HG02884 (cell line): Measurements from ENCODE around the gene STYXL2.

Source experiments
- ATAC-seq: cut with Tn5 transposase; IDR thresholded peaks from one replicate; pipeline ENCODE4 v1.9.1; 2021; ENCODE audit warnings: mild to moderate bottlenecking, moderate library complexity; ENCODE audit not compliant: unreplicated experiment

STYXL2 gene

DNA sequence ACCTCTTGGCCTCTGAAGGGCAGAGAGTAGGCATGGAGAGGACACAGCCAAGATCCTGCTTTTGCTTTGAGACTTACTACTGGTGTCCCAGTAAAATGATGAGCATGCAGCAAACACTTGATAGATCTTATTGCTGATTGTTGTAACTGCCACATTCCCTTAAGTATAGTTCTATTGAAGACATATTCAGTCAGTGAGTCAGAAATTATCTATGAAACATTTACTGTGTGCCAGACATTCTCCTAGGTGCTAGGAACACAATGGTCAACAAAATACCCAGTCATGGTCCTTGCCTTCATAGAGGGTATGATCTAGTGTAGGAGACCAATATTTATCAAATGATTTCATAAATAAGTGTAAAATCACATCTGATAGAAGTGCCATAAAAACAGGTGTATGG lies 13.6 kb downstream of the STYXL2 start:
- no peak for ATAC-seq

DNA sequence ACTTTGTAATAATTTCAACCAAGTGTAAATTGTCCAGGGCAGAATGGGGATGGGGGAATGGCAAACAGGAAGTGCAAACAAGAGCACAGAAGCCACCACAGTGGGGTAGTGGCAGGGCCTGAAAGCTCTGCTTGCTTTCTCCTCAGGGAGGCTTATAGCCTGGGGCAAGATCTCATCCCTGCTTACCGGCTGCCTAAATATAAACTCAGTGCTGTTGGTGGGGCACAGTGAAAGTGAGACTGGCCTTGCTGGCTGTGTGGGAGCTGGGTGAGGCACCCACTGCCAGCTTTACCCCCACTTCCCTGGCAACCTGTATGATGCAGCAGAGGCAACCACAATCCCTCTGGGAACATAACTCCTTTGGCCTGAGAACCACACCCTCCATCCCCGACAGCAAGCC lies 15.2 kb downstream of the STYXL2 start:
- ATAC-seq: no peak

DNA sequence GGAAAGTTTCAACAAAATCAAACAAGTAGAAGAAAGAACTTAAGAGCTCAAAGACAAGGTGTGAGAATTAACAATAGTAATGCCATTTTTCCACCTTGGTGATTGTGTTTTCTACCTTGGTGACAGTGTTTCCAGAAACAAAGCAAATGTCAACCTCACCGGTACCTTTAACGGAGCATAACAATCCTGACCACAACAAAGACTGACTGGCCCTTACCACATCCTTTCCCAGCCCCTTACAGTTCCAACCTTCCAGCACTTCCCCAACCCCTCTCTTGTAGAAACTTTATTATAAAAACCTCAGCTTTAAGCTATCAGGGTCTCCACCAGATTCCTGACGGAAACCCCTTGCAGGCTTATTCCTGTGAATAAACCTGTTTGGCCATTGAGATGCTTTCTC lies 16.7 kb downstream of the STYXL2 start:
- no peak for ATAC-seq

DNA sequence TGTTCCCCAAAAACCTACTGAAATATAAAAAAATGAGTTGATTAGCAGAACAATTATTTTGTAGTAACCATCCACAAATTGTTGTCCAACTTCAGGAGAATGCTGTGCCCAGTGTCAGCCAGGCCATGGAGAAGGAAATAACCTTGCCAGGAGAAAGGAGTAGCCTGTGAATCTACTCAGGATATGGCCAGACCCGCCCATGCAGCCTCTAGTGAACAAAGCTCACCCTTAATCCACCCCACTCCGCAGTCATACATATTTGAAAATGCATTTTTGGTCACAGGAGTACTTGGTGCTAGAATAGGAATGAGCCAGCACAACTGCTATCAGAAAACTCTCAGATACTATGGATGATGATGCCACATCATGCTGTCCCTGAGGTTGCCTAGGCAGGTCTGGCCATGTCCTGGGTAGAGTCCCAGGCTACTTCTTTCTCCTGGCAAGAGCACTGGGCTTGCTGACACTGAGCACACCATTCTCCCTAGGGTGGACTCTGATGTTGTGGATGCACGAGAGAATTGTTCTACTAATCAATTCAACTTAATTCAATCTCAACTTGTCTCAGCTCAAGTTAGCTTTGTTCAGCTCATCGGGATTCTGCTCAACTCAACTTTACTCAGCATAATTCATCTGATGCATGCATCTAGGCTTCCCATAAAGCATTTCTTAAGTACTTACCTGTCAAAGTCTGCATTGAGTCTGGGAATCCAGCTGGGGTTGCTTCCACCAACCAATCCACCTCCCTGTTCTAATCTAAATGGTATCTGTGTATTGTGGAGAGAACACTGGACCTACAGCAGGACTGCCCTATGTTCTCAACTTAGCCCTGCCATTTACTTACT lies 18.2 kb downstream of the STYXL2 start:
- ATAC-seq: no peak

DNA sequence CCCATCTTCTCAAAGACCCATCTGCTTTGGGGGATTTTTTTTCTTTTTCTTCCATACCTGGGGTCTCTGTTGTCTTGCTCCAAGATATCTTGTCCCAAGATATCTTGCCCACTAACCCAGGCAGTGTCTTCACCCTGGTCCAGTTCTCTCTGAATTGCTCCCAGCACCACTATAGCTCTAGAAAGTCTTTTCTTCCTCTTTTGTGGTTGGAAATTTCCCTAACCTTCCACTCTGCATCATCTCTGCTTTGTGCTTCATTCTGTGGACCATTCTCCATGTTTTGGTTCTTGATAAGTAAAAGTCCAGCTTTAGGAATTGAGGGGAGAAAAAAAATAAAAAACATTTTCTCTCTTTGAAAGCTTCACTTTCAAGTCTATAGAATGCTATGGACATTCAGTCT lies 20.9 kb downstream of the STYXL2 start:
- ATAC-seq: no peak

DNA sequence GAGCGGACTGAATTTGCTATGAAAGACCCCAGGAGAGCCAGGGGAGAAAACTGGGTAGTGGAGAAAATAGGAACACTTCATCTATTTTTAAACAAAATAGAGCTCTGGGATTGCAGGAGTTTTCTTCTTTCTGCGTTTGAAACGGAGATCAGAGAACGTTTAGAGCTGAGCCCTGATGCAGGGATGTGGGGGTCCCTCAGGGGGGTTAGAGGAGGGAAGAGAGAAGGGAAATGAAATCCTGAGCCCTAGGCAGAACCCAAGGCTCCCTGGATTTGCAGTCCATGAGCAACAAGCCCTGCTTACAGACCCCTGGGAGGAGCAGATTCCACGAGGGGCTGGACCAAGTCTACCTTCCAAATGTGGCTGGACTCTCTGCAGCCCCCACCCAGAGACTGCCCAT lies 21.8 kb downstream of the STYXL2 start:
- no peak for ATAC-seq

DNA sequence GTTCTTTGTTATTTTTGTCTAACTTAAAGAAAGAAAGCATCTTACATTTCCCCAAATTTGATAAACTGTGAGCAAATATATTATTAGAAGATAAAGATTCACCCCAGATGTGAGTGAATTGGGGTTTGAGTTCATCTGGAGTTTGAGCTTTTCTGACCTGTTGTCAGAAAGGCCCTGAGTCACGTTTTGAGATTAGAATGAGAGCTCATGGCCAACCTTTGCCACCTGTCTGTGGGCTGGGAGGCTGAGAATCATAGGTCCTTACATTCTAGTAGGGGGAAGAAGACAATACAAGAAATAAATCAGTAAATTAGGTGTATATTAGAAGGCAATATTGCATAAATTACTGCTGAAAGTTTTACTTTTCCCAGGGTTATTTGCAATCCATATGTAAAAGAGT lies 22.3 kb downstream of the STYXL2 start:
- no peak for ATAC-seq

DNA sequence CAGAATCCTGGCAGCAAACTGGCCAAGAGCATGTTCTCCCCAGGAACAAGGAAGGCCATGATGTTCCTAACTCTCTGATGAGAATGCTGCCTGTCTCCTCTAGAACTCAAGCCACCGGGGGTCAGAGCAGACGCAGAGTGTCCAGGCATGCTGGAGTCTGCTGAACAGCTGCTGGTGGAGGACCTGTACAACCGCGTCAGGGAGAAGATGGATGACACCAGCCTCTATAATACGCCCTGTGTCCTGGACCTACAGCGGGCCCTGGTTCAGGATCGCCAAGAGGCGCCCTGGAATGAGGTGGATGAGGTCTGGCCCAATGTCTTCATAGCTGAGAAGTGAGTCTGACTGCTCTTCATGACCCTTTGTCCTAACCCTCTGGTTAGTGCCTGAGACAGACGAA lies 23.4 kb downstream of the STYXL2 start:
- no peak for ATAC-seq

DNA sequence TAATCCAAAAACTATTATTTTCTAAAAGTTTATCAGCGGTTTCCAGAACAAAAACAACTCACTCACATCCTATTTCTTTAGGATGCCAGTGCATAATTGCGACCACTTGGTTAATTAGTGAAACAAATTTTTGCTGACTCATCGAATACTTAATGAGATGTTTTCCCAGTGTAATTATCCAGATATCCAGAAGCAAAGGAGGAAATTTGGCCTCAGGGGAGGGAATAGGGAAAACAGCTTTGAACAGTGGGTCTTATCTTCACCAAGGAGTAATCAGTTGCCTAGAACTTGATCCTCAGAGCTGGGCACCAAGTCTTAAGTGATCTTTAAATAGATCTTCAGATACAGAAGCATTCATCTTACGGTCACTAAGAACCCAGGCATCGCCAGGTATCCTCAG lies 24.3 kb downstream of the STYXL2 start:
- no peak for ATAC-seq

DNA sequence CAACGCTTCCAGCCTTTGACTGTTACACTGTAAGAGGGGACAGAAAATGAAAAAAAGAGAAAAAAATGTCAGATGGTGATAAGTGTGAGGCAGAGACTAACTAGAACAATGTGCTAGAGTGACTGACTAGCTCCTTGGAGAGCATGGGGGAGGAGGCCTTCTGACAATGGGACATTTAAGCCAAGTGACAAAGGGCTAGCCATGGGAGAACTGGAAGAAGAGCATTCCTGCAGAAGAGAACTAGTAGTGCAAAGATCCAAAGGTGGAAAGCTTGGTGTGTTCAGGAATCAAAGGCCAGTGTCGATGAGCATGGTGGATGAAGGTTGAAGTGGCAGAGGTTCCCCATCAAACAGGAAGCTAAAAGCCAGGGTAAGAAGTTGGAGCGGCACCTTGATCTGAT lies 25.8 kb downstream of the STYXL2 start:
- ATAC-seq: no peak

DNA sequence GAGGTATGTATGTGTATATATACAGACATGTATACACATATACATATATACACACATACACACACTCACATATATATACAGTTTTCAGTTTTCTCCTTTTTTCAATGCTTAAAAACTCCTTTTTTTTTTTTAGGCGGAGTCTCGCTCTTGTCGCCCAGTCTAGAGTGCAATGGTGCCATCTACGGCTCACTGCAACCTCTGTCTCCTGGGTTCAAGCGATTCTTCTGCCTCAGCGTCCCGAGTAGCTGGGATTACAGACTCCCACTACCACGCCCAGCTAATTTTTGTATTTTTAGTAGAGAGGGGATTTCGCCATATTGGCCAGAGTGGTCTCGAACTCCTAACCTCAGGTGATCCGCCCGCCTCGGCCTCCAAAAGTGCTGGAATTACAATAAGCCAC lies 27.0 kb downstream of the STYXL2 start:
- ATAC-seq: no peak

DNA sequence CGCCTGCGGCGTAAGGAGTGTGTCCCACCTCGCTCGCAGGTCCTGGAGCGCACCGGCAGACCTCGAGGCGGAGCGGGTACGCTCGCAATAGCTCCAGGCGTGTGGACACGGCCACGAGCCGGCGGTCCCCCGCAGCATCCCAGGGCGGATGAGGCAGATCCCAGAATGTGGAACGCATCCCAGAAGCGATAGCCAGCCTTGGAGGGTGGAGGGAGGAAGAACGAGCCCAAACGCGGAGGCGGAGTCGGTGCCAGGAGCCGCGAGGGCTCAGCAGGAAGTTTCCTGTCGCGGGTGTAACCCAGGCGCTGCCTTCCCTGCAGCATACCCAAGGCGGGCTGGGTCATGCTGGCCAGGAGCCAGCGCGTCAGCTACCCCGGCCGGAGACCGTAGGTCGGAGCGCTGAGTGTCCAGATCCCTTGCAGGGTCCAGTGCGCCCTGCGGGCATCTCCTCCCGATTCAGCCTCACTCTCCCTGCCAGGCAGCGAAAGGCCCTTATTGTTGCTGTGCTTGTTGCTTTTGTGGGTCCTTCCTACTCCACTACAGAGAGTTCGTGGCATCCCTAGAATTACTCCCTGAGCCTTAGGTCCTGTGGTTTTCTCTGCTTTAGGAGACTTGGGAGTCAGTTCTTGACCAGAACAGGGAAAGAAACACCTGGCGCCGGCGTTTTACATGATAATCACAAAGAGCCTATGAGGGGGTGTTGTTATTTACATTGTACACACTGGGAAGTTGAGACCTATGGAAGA lies 27.7 kb downstream of the STYXL2 start:
- no peak for ATAC-seq

DNA sequence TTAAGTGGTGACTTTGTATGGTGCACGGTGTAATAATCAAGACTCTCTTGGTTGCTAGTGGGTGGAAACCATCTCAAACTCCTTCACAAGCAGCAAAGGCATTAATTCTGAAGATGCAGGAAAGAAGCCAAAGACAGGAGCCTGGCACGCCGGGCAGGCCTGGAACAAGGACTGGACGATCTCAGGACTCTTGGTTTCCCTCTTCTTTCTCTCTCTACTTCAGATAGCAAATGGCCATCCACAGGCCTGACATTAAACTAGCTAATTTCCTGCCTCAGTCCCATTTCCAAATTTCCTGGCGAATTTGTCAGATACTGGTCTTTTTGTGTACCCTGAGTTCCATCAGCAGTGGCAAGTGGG lies 28.2 kb downstream of the STYXL2 start:
- no peak for ATAC-seq

DNA sequence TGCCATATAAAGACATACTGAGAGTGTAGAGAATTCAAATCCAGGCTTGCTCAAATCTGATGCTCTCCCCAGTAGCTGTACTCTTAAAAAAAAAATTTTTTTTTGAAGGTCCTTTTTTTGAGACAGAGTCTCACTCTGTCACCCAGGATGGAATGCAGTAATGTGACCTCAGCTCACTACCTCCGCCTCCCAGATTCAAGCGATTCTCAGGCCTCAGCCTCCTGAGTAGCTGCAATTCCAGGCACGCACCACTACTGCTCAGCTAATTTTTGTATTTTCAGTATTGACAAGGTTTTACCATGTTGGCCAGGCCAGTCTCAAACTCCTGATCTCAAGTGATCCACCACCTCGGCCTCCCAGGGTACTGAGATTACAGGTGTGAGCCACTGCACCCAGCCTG lies 28.7 kb downstream of the STYXL2 start:
- no peak for ATAC-seq

DNA sequence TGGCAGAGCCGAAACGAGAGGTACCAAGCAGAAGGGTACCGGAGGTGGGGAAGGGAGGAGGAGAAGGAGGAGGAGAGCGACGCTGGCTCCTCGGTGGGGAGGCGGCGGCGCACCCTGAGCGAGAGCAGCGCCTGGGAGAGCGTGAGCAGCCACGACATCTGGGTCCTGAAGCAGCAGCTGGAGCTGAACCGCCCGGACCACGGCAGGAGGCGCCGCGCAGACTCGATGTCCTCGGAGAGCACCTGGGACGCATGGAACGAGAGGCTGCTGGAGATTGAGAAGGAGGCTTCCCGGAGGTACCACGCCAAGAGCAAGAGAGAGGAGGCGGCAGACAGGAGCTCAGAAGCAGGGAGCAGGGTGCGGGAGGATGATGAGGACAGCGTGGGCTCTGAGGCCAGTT lies 32.4 kb downstream of the STYXL2 start:
- ATAC-seq: no peak

DNA sequence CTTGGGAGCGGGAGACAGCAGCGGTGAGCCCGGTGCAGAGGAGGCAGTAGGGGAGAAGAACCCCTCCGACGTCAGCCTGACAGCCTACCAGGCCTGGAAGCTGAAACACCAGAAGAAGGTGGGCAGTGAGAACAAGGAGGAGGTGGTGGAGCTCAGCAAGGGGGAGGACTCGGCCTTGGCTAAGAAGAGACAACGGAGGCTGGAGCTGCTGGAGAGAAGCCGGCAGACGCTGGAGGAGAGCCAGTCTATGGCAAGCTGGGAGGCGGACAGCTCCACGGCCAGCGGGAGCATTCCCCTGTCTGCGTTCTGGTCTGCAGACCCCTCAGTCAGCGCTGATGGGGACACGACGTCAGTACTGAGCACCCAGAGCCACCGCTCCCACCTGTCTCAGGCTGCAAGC lies 32.9 kb downstream of the STYXL2 start:
- no peak for ATAC-seq

DNA sequence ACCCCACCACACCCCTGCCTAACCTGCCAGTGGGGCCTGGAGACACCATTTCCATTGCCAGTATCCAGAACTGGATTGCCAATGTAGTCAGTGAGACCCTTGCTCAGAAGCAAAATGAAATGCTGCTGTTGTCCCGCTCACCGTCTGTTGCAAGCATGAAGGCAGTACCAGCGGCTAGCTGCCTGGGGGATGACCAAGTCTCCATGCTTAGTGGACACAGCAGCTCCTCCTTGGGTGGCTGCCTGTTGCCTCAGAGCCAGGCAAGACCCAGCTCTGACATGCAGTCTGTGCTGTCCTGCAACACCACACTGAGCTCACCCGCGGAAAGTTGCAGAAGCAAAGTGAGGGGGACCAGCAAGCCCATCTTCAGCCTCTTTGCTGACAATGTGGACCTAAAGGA lies 33.4 kb downstream of the STYXL2 start:
- no peak for ATAC-seq

DNA sequence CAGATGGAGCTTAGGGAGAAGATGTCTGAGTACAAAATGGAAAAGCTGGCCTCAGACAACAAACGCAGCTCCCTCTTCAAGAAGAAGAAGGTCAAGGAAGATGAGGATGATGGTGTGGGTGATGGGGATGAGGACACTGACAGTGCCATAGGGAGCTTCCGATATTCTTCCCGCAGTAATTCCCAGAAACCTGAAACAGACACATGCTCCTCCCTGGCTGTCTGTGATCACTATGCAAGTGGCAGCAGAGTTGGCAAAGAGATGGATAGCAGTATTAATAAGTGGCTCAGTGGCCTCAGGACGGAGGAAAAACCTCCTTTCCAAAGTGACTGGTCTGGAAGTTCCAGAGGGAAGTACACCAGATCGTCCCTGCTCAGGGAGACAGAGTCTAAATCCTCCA lies 33.8 kb downstream of the STYXL2 start:
- no peak for ATAC-seq

DNA sequence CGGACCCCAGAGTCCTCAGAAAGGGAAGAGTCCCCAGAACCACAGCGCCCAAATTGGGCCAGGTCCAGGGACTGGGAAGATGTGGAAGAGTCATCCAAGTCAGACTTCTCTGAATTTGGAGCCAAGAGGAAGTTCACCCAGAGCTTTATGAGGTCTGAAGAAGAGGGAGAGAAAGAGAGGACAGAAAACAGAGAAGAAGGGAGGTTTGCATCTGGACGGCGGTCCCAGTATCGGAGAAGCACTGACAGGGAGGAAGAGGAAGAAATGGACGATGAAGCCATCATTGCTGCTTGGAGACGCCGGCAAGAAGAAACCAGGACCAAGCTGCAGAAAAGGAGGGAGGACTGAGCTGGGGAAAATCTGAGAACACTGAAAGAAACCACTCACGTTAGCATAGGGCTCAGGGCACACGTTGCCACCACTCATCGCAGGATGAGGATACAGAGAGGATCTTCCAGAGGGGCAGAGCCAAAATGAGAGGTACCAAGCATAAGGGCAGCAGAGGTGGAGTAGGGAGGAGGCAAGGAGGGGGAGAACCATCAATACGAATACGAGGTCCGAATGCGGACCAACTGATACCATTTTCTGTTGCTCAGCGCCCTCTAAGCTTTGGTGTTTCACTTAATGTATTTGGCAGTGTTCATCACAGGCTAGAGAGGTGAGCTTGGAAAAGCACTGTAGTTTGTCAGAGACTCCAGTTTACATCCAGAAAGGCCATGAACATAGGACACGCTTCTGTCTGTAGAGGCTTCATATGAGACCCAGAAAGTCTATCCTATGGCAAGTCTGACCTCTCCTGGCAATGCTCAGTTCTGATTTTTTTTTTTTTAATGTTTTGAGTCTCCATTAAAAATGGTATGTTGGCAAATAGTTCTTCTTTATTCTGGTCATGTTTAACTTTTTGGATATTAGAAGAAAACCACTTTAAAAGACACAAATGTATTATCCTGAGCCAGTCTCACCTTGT lies 34.7 kb downstream of the STYXL2 start:
- no peak for ATAC-seq

DNA sequence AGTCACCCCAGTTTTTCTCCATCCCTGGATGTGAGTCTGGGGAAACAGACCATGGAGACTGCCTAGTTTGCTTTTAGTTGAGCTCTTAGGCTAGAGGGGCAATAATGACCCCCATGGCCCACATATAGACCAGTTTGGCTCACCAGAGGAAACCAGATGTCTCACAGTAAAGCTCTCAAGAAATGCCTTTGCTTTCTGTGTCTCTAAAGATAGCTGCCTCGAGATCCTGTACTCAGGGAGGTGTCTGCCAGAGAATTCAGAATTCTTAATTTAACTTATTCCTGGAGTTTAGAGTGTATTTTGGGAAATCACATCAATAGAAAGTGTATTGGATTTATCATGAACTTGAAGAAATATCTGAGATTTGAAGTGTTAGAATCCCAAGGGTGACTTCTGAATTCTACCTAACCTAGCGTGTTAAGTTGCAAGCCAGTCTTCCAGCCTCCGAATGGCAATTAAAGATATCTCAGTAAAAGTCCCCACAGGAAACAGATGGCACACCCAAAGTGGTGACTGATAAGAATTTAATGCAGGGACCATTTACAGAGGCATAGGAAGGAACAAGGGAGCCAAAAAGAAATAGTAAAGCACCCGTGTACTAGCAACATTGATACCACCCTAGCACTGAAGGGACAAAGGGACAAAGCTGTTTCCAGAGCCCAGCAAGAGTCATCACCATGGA lies 37.1 kb downstream of the STYXL2 start:
- no peak for ATAC-seq
